HK-2 (cell line): Measurements from ENCODE around the gene CERT1.
"Not testable (repeated sequence)": the region's sequence is repeated elsewhere in the genome, so short reads cannot be mapped to it uniquely, and the experiment has no call there.

Experiments used
- DNase-seq: peaks from one replicate; pipeline ENCODE4 v3.0.0-alpha.2; 2018; ENCODE audit not compliant: unreplicated experiment

The CERT1 gene

GRCh38 chr5:75523275-75523674, 11.8 kb upstream of the CERT1 start:
- DNase-seq = no peak

DNA sequence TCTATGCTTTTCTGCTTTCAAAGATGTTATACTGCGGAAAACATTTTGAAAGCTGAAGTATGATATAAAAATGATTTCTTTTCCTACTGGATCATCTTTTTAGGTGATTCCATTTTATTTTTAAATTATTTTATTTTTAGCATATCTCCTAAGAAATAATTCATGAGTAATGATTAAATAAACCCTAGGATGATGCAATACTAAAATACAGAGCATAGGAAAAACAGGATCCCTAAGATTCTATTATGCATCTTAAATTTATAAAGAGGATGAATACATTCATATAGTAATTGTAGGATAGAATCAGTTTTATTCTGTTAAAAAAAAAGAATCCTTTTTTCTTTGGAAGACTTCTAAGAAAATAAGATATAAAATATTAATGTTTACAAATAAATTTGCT, 11.1 kb upstream of the CERT1 start:
- no peak for DNase-seq

- no peak for DNase-seq
Observed at GRCh38 chr5:75522025-75522424, 10.6 kb upstream of the CERT1 start.

DNA sequence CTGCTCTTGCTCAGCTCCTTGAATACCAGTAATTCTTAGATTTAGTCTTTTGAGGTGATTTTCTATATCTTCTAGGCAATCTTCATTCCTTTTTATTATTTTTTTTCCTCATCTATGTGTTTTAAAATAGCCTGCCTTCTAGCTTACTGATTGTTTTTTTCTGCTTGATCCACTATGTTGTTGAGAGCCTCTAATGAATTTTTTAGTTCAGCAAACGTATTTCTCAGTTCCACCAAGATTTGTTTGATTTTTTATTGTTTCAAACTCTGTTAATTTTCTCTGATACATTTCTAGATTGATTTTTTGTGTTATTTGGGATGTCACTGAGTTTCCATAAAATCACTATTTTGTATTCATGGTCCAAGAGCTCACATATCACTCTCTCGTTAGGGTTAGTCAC, 9.8 kb upstream of the CERT1 start:
- no peak for DNase-seq

GRCh38 chr5:75519761-75520160, 8.3 kb upstream of the CERT1 start:
- no peak for DNase-seq

- no peak for DNase-seq
Observed at GRCh38 chr5:75514323-75514722, 2.9 kb upstream of the CERT1 start.

GRCh38 chr5:75513841-75514240, 2.4 kb upstream of the CERT1 start:
- DNase-seq = no peak

- DNase-seq = no peak
Observed at GRCh38 chr5:75512383-75513074, 1.1 kb upstream of the CERT1 start.

DNA sequence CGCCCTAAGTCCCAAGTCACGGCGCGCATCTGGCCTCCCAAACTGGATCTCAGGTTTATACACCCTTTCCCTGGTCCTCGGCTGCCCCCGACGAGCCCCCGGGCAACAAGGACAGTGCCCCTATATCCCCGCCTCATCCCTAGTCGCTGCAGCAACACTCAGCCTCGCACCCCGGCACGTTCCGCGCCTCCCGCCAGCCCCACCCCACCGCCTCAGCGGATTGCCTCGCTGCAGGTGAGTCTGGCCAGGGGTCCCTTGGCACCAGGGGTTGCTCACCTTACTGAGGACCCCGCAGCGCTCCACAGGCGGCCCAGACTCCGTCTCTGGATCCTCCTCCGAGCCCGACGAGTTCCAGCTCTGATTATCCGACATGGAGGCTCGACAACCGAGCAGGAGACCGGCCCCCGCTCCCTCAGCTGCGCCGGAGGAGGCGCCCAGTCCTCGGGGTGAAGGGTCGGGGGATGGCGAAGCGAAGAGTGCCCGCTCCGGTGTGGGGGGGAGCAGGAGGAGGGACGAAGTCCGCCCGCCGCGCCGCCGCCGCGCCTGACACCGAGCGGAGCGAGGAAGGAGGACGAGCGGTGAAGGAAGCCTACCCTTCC, 494 bp downstream of the CERT1 start:
- peak; percentile 30 for DNase-seq

DNA sequence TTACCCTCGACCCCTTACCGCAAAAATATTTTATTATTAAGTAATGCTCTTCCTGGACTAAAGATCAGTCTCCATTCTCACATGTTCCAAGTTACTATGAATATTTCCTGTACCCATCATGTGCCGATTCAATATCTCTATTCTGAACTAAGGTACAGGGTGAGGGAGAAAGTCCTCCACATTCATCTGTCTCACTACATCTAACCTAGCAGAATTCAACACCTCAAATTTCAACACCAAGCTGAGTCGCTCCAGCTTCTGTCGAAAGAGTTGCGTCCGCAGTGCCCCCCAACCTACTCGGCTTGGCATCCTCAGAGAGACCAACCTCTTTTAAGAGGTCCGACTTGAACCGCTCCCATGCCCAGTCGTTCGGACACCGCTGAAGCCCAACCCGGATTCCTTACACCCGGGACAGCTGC, 1.0 kb downstream of the CERT1 start:
- no peak for DNase-seq

DNA sequence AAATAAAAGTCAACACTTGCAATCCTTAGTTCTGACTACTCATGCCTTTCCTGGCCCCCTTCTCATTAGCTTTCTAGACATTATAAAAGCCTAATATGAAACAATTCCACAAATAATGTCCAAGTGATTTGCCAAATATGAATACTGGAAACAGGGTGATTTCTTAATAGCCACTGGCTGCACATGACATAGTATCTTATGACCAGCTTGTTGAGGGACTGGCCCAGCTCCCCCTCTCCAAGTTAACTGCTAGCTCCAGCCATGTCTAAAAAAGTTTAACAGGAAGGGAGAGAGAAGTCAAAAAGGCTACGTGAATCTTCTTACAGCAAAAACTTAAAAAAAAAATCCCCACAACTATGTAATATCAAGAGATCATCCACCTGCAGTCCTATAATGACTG, 1.5 kb downstream of the CERT1 start:
- DNase-seq = no peak

DNA sequence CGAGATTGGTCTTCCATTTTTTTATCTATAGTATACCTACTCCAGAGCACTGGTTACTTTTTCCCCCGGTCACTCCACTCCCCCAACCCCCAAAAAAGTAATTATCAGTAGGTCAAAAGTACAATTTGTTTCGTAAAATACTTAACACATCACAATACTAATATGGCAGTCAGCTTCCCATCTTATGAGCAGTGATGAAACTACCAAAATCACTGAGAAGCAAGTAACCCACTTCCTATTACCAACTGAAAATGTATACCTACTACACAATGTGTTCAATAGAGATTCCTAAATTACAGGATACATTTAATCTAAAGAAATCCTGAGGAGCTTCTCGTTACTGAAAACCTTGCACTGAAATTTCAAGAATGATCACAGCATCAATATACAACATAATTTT, 1.9 kb downstream of the CERT1 start:
- DNase-seq = no peak

DNA sequence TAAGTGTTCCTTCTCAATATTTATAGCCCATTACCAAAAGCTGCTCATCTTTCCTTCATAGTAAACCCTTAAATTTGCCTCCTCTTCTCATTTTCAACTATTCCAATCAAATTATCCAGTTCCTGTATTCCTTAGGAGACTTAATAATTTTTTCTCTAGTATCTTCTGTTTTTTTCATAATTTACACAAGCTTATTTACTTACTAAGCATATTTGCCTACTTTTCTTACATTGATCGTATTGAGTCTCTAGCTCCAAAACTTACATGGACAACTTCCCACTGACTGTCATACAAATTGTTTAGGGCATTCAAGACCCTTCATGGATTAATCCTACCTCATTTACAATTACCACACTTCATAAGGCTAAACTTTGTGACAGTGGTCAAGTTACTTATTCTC, 3.6 kb downstream of the CERT1 start:
- DNase-seq = no peak

GRCh38 chr5:75505112-75505511, 6.3 kb downstream of the CERT1 start:
- not testable (repeated sequence) for DNase-seq

DNA sequence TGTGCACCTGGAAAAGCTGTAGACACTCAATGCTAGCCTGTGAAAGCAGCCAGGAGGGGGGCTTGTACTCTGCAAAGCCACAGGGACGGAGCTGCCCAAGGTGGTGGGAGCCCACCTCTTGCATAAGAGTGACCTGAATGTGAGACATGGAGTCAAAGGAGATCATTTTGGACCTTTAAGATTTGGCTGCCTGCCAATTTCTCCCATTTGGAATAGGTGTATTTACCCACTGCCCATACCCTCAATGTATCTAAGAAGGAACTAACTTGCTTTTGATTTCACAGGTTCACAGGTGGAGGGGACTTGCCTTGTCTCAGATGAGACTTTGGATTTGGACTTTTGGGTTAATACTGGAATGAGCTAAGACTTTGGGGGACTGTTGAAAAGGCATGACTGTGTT, 12.6 kb downstream of the CERT1 start:
- not testable (repeated sequence) for DNase-seq

DNA sequence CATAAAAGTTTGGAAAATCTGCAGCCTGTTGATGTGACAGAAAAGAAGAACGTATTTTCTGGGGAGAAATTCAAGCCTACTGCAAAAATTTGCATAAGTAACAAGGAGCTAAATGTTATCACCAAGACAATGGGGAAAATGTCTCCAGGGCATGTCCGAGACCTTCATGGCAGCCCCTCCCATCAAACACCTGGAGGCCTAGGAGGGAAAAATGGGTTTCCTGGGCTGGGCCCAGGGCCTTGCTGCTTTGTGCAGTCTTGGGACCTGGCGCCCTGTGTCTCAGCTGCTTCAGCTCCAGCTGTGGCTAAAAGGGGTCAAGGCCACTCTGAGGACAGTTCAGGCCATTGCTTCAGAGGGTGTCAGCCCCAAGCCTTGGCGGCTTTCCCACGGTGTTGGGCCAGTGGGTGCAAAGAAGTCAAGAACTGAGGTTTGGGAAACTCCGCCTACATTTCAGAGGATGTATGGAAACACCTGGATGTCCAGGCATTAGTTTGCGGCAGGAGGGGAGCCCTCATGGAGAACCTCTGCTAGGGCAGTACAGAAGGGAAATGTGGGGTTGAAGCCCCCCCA, 13.1 kb downstream of the CERT1 start:
- no peak for DNase-seq

GRCh38 chr5:75496026-75496425, 15.4 kb downstream of the CERT1 start:
- DNase-seq = no peak

DNA sequence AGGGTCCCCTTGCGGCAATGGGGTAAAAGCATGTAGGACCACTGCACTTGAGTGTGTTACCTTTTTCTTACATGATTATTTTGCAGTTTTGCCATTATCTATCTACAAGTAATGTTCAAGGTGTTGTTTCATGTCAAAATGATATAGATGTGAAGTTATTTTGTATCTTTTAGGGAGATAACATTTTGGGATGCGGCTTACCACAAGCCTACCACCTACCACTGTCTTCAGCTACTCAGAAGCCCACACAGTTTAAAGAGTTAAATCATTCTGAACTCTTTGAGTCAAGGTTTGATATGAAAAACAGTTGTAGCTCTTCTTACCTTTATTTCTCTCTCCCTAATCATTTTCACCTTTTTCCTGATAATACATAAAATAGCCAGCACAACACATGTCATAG, 19.8 kb downstream of the CERT1 start:
- no peak for DNase-seq

GRCh38 chr5:75489847-75490246, 21.6 kb downstream of the CERT1 start:
- not testable (repeated sequence) for DNase-seq

GRCh38 chr5:75484605-75485004, 26.8 kb downstream of the CERT1 start:
- DNase-seq = no peak

DNA sequence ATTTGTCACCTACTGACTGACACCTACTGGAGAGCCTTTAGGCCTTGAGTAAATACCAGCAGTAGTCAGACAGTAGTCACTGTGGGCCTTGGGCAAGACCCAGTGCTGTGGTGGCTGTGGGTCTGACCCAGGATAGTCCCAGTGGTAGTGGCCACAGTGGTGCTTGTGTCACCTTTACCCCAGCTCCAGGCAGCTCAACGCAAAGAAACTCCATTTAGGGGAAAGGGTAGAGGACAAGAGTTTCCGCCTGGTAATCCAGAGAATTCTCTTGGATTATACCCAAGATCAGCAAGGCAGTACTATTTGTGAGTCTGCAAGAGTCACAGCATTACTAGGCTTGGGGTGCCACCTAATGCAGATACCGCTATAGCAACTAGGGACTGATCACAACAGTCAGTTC, 28.9 kb downstream of the CERT1 start:
- no peak for DNase-seq

DNA sequence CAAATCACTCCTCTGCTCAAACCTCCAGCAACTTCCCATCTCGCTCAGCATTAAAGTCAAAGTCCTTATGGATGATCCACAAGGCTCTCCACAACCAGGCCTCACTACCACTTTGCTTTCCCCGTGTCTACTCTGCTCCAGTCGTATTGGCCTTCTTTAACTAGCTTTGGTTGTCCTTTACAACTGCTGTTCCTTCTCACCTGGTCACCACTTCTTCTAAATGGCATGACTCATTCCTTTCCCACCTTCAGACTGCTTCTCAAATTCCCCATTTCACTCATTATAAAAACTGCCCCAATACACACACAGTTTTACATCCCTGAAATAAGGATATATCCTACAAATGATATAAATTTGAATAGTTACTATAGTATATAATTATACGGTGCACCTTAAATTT, 30.4 kb downstream of the CERT1 start:
- no peak for DNase-seq

DNA sequence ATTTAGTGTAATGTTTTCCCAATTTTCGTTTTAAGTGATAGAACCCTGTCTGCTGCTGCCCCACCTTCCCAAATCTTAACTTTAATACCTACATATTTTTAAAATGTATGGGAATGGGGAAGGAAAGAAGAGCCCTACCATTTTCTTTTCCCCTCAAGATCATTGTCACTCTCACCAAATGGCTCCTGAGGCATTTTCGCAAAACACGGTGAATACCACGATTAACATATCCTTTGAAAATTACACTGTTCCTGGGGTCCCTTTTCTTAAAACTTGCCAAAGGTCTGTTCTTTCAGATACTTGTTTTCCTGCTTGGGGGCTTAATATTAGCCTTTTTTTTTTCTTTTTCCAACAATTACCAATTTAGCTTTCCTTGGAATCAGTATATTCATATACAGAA, 36.1 kb downstream of the CERT1 start:
- DNase-seq = no peak

DNA sequence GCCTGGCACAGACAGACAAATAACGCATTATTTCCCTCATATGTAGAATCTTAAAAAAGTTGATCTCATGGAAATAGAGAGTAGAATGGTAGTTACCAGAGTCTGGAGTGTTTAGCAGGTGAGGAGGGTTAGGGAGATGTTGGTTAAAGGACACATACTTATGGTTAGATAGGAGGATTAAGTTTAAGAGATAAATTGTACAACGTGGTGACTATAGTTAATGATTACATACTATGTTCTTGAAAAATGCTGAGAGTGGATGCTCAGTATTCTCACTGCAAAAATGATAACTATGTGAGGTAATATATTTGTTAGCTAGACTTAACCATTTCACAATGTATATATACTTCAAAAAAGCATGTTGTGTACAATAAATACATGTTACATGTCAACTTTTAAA, 38.0 kb downstream of the CERT1 start:
- no peak for DNase-seq
